ENCODE measurements around the gene TNFRSF14.

The TNFRSF14 gene

GRCh38 chr1:2556277-2556677, at the start of gene TNFRSF14:
Gene TNFRSF14 (plus strand): TSS chr1:2556371. CDS start chr1:2556665, 294 bp downstream.
- peaks cover 9% of the 10 kb centered on the region for H3K36me3 ChIP-seq (ENCODE audit: insufficient read depth, low read length)
- H3K4me1 ChIP-seq (ENCODE audit: insufficient read depth, low read length): peaks cover 26% of the 10 kb centered on the region
- peak within 1 kb of the TSS; percentile 65 for H3K9ac ChIP-seq (ENCODE audit: low read length)
- H3K27me3 ChIP-seq (ENCODE audit: control insufficient read depth in 1 of 2, insufficient read depth in 2 of 2, low read length in 2 of 2): no peaks in the 10 kb centered on the region
- no peaks in the 10 kb centered on the region for H3K9me3 ChIP-seq (ENCODE audit: low read length)
- peak within 1 kb of the TSS; percentile 90 for H3K27ac ChIP-seq (ENCODE audit: low read depth, low read length)
- peak within 1 kb of the TSS; percentile 52 to 96 for H3K4me3 ChIP-seq (ENCODE audit: low read depth in 1 of 2, low read length in 2 of 2)

GRCh38 chr1:2506901-2507565, 49.1 kb upstream of the TNFRSF14 start:
- H3K9ac ChIP-seq (ENCODE audit: low read length): no peak overlapping the region
- H3K36me3 ChIP-seq (ENCODE audit: insufficient read depth, low read length): peaks cover 26% of the 10 kb centered on the region
- H3K4me3 ChIP-seq (ENCODE audit: low read depth in 1 of 2, low read length in 2 of 2): no peak overlapping the region
- H3K27ac ChIP-seq (ENCODE audit: low read depth, low read length): no peak overlapping the region
- H3K9me3 ChIP-seq (ENCODE audit: low read length): no peaks in the 10 kb centered on the region
- peaks cover 0 to 44% of the 10 kb centered on the region in 2 donors for H3K27me3 ChIP-seq (ENCODE audit: control insufficient read depth in 1 of 2, insufficient read depth in 2 of 2, low read length in 2 of 2)
- H3K4me1 ChIP-seq (ENCODE audit: insufficient read depth, low read length): no peaks in the 10 kb centered on the region

GRCh38 chr1:2507744-2508155, 48.4 kb upstream of the TNFRSF14 start:
- Histone ChIP-seq H3K27me3 (ENCODE audit: control insufficient read depth in 1 of 2, insufficient read depth in 2 of 2, low read length in 2 of 2) (peaks cover 0 to 37% of the 10 kb centered on the region in 2 donors), H3K4me3 (ENCODE audit: low read depth in 1 of 2, low read length in 2 of 2) (no peak overlapping the region), H3K4me1 (ENCODE audit: insufficient read depth, low read length) (no peaks in the 10 kb centered on the region), H3K27ac (ENCODE audit: low read depth, low read length) (no peak overlapping the region), H3K9me3 (ENCODE audit: low read length) (no peaks in the 10 kb centered on the region), H3K36me3 (ENCODE audit: insufficient read depth, low read length) (peaks cover 33% of the 10 kb centered on the region), H3K9ac (ENCODE audit: low read length) (no peak overlapping the region)

GRCh38 chr1:2508180-2508579, 48.0 kb upstream of the TNFRSF14 start:
- no peaks in the 10 kb centered on the region for H3K9me3 ChIP-seq (ENCODE audit: low read length)
- H3K36me3 ChIP-seq (ENCODE audit: insufficient read depth, low read length): peaks cover 37% of the 10 kb centered on the region
- no peak overlapping the region for H3K4me3 ChIP-seq (ENCODE audit: low read depth in 1 of 2, low read length in 2 of 2)
- H3K4me1 ChIP-seq (ENCODE audit: insufficient read depth, low read length): no peaks in the 10 kb centered on the region
- H3K27me3 ChIP-seq (ENCODE audit: control insufficient read depth in 1 of 2, insufficient read depth in 2 of 2, low read length in 2 of 2): peaks cover 0 to 33% of the 10 kb centered on the region in 2 donors
- H3K27ac ChIP-seq (ENCODE audit: low read depth, low read length): no peak overlapping the region
- no peak overlapping the region for H3K9ac ChIP-seq (ENCODE audit: low read length)

GRCh38 chr1:2508751-2509150, 47.4 kb upstream of the TNFRSF14 start:
- H3K36me3 ChIP-seq (ENCODE audit: insufficient read depth, low read length): peaks cover 43% of the 10 kb centered on the region
- no peaks in the 10 kb centered on the region for H3K4me1 ChIP-seq (ENCODE audit: insufficient read depth, low read length)
- peaks cover 0 to 27% of the 10 kb centered on the region in 2 donors for H3K27me3 ChIP-seq (ENCODE audit: control insufficient read depth in 1 of 2, insufficient read depth in 2 of 2, low read length in 2 of 2)

GRCh38 chr1:2509589-2509988, 46.6 kb upstream of the TNFRSF14 start:
- Histone ChIP-seq H3K9ac (ENCODE audit: low read length) (no peak overlapping the region), H3K27ac (ENCODE audit: low read depth, low read length) (no peak overlapping the region), H3K36me3 (ENCODE audit: insufficient read depth, low read length) (peaks cover 49% of the 10 kb centered on the region), H3K27me3 (ENCODE audit: control insufficient read depth in 1 of 2, insufficient read depth in 2 of 2, low read length in 2 of 2) (peaks cover 0 to 18% of the 10 kb centered on the region in 2 donors), H3K9me3 (ENCODE audit: low read length) (no peaks in the 10 kb centered on the region), H3K4me3 (ENCODE audit: low read depth in 1 of 2, low read length in 2 of 2) (no peak overlapping the region), H3K4me1 (ENCODE audit: insufficient read depth, low read length) (no peaks in the 10 kb centered on the region)

More at GRCh38 chr1:2508751-2509150, 47.4 kb upstream of the TNFRSF14 start:
- no peak overlapping the region for H3K27ac ChIP-seq (ENCODE audit: low read depth, low read length)
- H3K9ac ChIP-seq (ENCODE audit: low read length): no peak overlapping the region
- no peaks in the 10 kb centered on the region for H3K9me3 ChIP-seq (ENCODE audit: low read length)
- no peak overlapping the region for H3K4me3 ChIP-seq (ENCODE audit: low read depth in 1 of 2, low read length in 2 of 2)

GRCh38 chr1:2510366-2511155, 45.6 kb upstream of the TNFRSF14 start:
- Histone ChIP-seq H3K9me3 (ENCODE audit: low read length) (no peaks in the 10 kb centered on the region), H3K4me1 (ENCODE audit: insufficient read depth, low read length) (no peaks in the 10 kb centered on the region), H3K36me3 (ENCODE audit: insufficient read depth, low read length) (peaks cover 58% of the 10 kb centered on the region), H3K9ac (ENCODE audit: low read length) (no peak overlapping the region), H3K27me3 (ENCODE audit: control insufficient read depth in 1 of 2, insufficient read depth in 2 of 2, low read length in 2 of 2) (peaks cover 0 to 9% of the 10 kb centered on the region in 2 donors), H3K4me3 (ENCODE audit: low read depth in 1 of 2, low read length in 2 of 2) (no peak overlapping the region), H3K27ac (ENCODE audit: low read depth, low read length) (no peak overlapping the region)

- peaks cover 82% of the 10 kb centered on the region for H3K36me3 ChIP-seq (ENCODE audit: insufficient read depth, low read length)
Measured at GRCh38 chr1:2512862-2513421, 43.2 kb upstream of the TNFRSF14 start.

GRCh38 chr1:2513939-2514652, 42.1 kb upstream of the TNFRSF14 start:
- Histone ChIP-seq H3K27me3 (ENCODE audit: control insufficient read depth in 1 of 2, insufficient read depth in 2 of 2, low read length in 2 of 2) (no peaks in the 10 kb centered on the region), H3K27ac (ENCODE audit: low read depth, low read length) (no peak overlapping the region), H3K36me3 (ENCODE audit: insufficient read depth, low read length) (peaks cover 93% of the 10 kb centered on the region), H3K4me3 (ENCODE audit: low read depth in 1 of 2, low read length in 2 of 2) (no peak overlapping the region), H3K9ac (ENCODE audit: low read length) (no peak overlapping the region), H3K4me1 (ENCODE audit: insufficient read depth, low read length) (no peaks in the 10 kb centered on the region), H3K9me3 (ENCODE audit: low read length) (no peaks in the 10 kb centered on the region)

More at GRCh38 chr1:2512862-2513421, 43.2 kb upstream of the TNFRSF14 start:
- no peaks in the 10 kb centered on the region for H3K4me1 ChIP-seq (ENCODE audit: insufficient read depth, low read length)
- H3K9ac ChIP-seq (ENCODE audit: low read length): no peak overlapping the region
- no peak overlapping the region for H3K4me3 ChIP-seq (ENCODE audit: low read depth in 1 of 2, low read length in 2 of 2)
- no peaks in the 10 kb centered on the region for H3K9me3 ChIP-seq (ENCODE audit: low read length)
- H3K27ac ChIP-seq (ENCODE audit: low read depth, low read length): no peak overlapping the region
- no peaks in the 10 kb centered on the region for H3K27me3 ChIP-seq (ENCODE audit: control insufficient read depth in 1 of 2, insufficient read depth in 2 of 2, low read length in 2 of 2)

GRCh38 chr1:2514863-2515762, 41.1 kb upstream of the TNFRSF14 start:
- H3K9me3 ChIP-seq (ENCODE audit: low read length): no peaks in the 10 kb centered on the region
- H3K4me3 ChIP-seq (ENCODE audit: low read depth in 1 of 2, low read length in 2 of 2): no peak overlapping the region
- H3K27ac ChIP-seq (ENCODE audit: low read depth, low read length): no peak overlapping the region
- no peaks in the 10 kb centered on the region for H3K27me3 ChIP-seq (ENCODE audit: control insufficient read depth in 1 of 2, insufficient read depth in 2 of 2, low read length in 2 of 2)
- H3K9ac ChIP-seq (ENCODE audit: low read length): no peak overlapping the region
- peaks cover 95% of the 10 kb centered on the region for H3K36me3 ChIP-seq (ENCODE audit: insufficient read depth, low read length)
- H3K4me1 ChIP-seq (ENCODE audit: insufficient read depth, low read length): no peaks in the 10 kb centered on the region

Measured in muscle layer of colon (tissue), 2 donors.